SU-DHL-6 (cell line): Measurements from ENCODE around the gene CTNNA2.

Experiments used
- H2AFZ ChIP-seq: fragments of 200-600 bp; sonication (generic); 2 replicates; pipeline ENCODE4 v1.6.1; 2014; ENCODE audit warnings: low read depth, mild to moderate bottlenecking, moderate library complexity, mixed read lengths, antibody characterized with exemption, low read length; ENCODE audit not compliant: severe bottlenecking
- H3F3A ChIP-seq: fragments of 200-600 bp; shearing (Covaris generic); 2 replicates; pipeline ENCODE4 v1.6.0; 2016; ENCODE audit warnings: antibody characterized with exemption, mild to moderate bottlenecking; ENCODE audit not compliant: insufficient read depth
- H3K27ac ChIP-seq: fragments of 200-600 bp; sonication (generic); 2 replicates; pipeline ENCODE4 v1.5.1; 2016; ENCODE audit warnings: low read depth, mild to moderate bottlenecking, low read length, moderate library complexity, mixed read lengths
- H3K27me3 ChIP-seq: fragments of 200-600 bp; sonication (generic), shearing (Covaris generic); 2 replicates; pipeline ENCODE4 v1.6.0; 2014; ENCODE audit warnings: mild to moderate bottlenecking, low read length
- H3K36me3 ChIP-seq: fragments of 200-600 bp; sonication (generic); 2 replicates; pipeline ENCODE4 v1.6.1; 2014; ENCODE audit warnings: mild to moderate bottlenecking, low read length, mixed read lengths
- H3K4me2 ChIP-seq: fragments of 300-600, 200-600 bp; shearing (Covaris generic), sonication (generic); 2 replicates; pipeline ENCODE4 v1.6.0; 2014; ENCODE audit warnings: low read length, low read depth, mild to moderate bottlenecking; ENCODE audit not compliant: poor library complexity, severe bottlenecking
- H3K4me3 ChIP-seq: fragments of 200-600 bp; sonication (generic); 2 replicates; pipeline ENCODE4 v1.5.1; 2014; ENCODE audit warnings: antibody characterized with exemption, low read length, mild to moderate bottlenecking, mixed read lengths; ENCODE audit not compliant: insufficient read depth, poor library complexity, severe bottlenecking
- H3K79me2 ChIP-seq: fragments of 200-600 bp; sonication (generic); 2 replicates; pipeline ENCODE4 v1.6.1; 2014; ENCODE audit warnings: mild to moderate bottlenecking, low read length, moderate library complexity; ENCODE audit not compliant: insufficient read depth
- H3K9ac ChIP-seq: fragments of 200-600 bp; sonication (generic); 2 replicates; pipeline ENCODE4 v1.7.0; 2014; ENCODE audit warnings: mild to moderate bottlenecking, low read length
- H3K9me2 ChIP-seq: fragments of 200-600 bp; sonication (generic); replicated peaks from 2 replicates; pipeline ENCODE4 v1.6.1; 2014; ENCODE audit warnings: low read length; ENCODE audit not compliant: insufficient read depth
- H3K9me3 ChIP-seq: fragments of 200-600 bp; sonication (generic); 2 replicates; pipeline ENCODE4 v1.6.1; 2014; ENCODE audit warnings: low read length, mixed read lengths; ENCODE audit not compliant: insufficient read depth
- H4K20me1 ChIP-seq: fragments of 200-600 bp; sonication (generic); 2 replicates; pipeline ENCODE4 v1.6.1; 2014; ENCODE audit warnings: low read depth, mild to moderate bottlenecking, antibody characterized with exemption, low read length, moderate library complexity, mixed read lengths
- EZH2phosphoT487 ChIP-seq: fragments of 200-600 bp; sonication (generic), shearing (Covaris generic); conservative IDR thresholded peaks from 2 replicates; pipeline ENCODE4 v1.6.1; 2018; ENCODE audit warnings: mild to moderate bottlenecking, antibody characterized with exemption, low read length, moderate library complexity, mixed read lengths
- TF ChIP-seq, protein P1 (sequence below): fragments of 200-600 bp; sonication (generic); IDR thresholded peaks from one replicate; pipeline ENCODE4 v1.5.1; 2017; ENCODE audit warnings: antibody characterized with exemption, mild to moderate bottlenecking, low read length, moderate library complexity; ENCODE audit not compliant: insufficient read depth, poor library complexity, severe bottlenecking

Gene CTNNA2

DNA sequence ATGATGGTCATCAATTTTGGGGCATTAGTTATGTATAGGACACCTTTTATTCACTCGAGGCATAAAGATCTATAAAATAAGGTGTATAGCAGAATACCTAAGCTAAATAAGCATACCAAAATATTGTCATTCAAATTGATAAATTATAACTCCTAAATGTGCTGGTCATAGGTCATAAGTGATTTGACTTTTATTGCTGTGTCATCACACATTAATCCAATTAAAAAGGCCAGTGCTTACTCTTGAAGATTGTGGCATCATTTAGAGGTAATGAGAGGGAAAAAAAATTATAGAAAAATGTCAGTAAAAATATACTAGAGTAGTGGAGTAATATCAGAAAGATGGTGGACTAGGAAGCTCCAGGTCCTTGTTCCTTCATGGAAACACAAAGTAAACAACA, 1138.6 kb downstream of the CTNNA2 start:
- Histone ChIP-seq H3K27ac (no peak overlapping the region), H3K79me2 (no peaks in the 10 kb centered on the region), H3K9me3 (no peaks in the 10 kb centered on the region; the same call in 1 of the 2 replicates), H3K4me3 (no peak overlapping the region), H3K36me3 (no peaks in the 10 kb centered on the region), H3K27me3 (no peaks in the 10 kb centered on the region), H3K9me2 (no peaks in the 10 kb centered on the region), H2AFZ (no peak overlapping the region), H3K9ac (no peak overlapping the region), H3K4me2 (no peak overlapping the region), H4K20me1 (no peaks in the 10 kb centered on the region), H3F3A (no peaks in the 10 kb centered on the region)
- no peak for TF ChIP-seq EZH2phosphoT487
- TF ChIP-seq, protein P1, sequence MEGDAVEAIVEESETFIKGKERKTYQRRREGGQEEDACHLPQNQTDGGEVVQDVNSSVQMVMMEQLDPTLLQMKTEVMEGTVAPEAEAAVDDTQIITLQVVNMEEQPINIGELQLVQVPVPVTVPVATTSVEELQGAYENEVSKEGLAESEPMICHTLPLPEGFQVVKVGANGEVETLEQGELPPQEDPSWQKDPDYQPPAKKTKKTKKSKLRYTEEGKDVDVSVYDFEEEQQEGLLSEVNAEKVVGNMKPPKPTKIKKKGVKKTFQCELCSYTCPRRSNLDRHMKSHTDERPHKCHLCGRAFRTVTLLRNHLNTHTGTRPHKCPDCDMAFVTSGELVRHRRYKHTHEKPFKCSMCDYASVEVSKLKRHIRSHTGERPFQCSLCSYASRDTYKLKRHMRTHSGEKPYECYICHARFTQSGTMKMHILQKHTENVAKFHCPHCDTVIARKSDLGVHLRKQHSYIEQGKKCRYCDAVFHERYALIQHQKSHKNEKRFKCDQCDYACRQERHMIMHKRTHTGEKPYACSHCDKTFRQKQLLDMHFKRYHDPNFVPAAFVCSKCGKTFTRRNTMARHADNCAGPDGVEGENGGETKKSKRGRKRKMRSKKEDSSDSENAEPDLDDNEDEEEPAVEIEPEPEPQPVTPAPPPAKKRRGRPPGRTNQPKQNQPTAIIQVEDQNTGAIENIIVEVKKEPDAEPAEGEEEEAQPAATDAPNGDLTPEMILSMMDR, result no peak

GRCh38 chr2:80655265-80655664, 1142.4 kb downstream of the CTNNA2 start:
- Histone ChIP-seq H2AFZ (no peak overlapping the region), H4K20me1 (no peaks in the 10 kb centered on the region), H3K9me3 (no peaks in the 10 kb centered on the region; the same call in 1 of the 2 replicates), H3K79me2 (no peaks in the 10 kb centered on the region), H3K9me2 (no peaks in the 10 kb centered on the region), H3K36me3 (no peaks in the 10 kb centered on the region), H3F3A (no peaks in the 10 kb centered on the region), H3K4me2 (no peak overlapping the region), H3K4me3 (no peak overlapping the region), H3K27ac (no peak overlapping the region), H3K27me3 (no peaks in the 10 kb centered on the region), H3K9ac (no peak overlapping the region)
- TF ChIP-seq EZH2phosphoT487, result no peak
- TF ChIP-seq, protein P1, result no peak

GRCh38 chr2:80670763-80671162, 1157.9 kb downstream of the CTNNA2 start:
- Histone ChIP-seq H4K20me1 (no peaks in the 10 kb centered on the region), H3K9me2 (no peaks in the 10 kb centered on the region), H3K4me2 (no peak overlapping the region), H3K9me3 (no peaks in the 10 kb centered on the region), H3F3A (no peaks in the 10 kb centered on the region), H3K4me3 (no peak overlapping the region), H3K9ac (no peak overlapping the region), H3K27me3 (no peaks in the 10 kb centered on the region), H2AFZ (no peak overlapping the region), H3K79me2 (no peaks in the 10 kb centered on the region), H3K27ac (no peak overlapping the region), H3K36me3 (no peaks in the 10 kb centered on the region)
- TF ChIP-seq EZH2phosphoT487, result no peak
- TF ChIP-seq, protein P1, result no peak
